ENCODE results near the gene TK1. TPM values are rescaled to one million over a fixed set of nuclear protein-coding genes. Genes with fewer than 3 reads are reported as not detected.
"Not testable (repeated sequence)": the region's sequence is repeated elsewhere in the genome, so short reads cannot be mapped to it uniquely, and the experiment has no call there.

TK1 gene
- total RNA-seq, 1 donor from 2014 or later, result 16.2 TPM

- Mint-ChIP-seq H3K27ac (ENCODE audit: unreplicated experiment) (no peak overlapping the region), H3K36me3 (ENCODE audit: unreplicated experiment) (no peaks in the 10 kb centered on the region), H3K27me3 (ENCODE audit: unreplicated experiment) (no peaks in the 10 kb centered on the region), H3K9me3 (ENCODE audit: unreplicated experiment) (no peaks in the 10 kb centered on the region), H3K4me3 (ENCODE audit: unreplicated experiment) (no peak overlapping the region), H3K4me1 (ENCODE audit: unreplicated experiment) (peaks cover 28% of the 10 kb centered on the region)
- no peak for TF ChIP-seq CTCF (IDR thresholded peaks at IDR 0.05)
- DNase-seq (ENCODE audit: extremely low spot score, unreplicated experiment), result no peak
Measured at GRCh38 chr17:78141437-78142118, 45.3 kb downstream of the TK1 start.

- Mint-ChIP-seq H3K27me3 (ENCODE audit: unreplicated experiment) (no peaks in the 10 kb centered on the region), H3K9me3 (ENCODE audit: unreplicated experiment) (no peaks in the 10 kb centered on the region), H3K36me3 (ENCODE audit: unreplicated experiment) (no peaks in the 10 kb centered on the region), H3K4me1 (ENCODE audit: unreplicated experiment) (peaks cover 18% of the 10 kb centered on the region), H3K4me3 (ENCODE audit: unreplicated experiment) (no peak overlapping the region), H3K27ac (ENCODE audit: unreplicated experiment) (no peak overlapping the region)
- no peak for DNase-seq (ENCODE audit: extremely low spot score, unreplicated experiment)
- TF ChIP-seq CTCF (IDR thresholded peaks at IDR 0.05), result no peak
Measured at GRCh38 chr17:78140169-78141051, 46.4 kb downstream of the TK1 start.

- not testable (repeated sequence) for DNase-seq (ENCODE audit: extremely low spot score, unreplicated experiment); H3K9me3 Mint-ChIP-seq (ENCODE audit: unreplicated experiment); H3K27me3 Mint-ChIP-seq (ENCODE audit: unreplicated experiment); H3K36me3 Mint-ChIP-seq (ENCODE audit: unreplicated experiment); H3K27ac Mint-ChIP-seq (ENCODE audit: unreplicated experiment); H3K4me3 Mint-ChIP-seq (ENCODE audit: unreplicated experiment)
- peaks cover 12% of the 10 kb centered on the region for H3K4me1 Mint-ChIP-seq (ENCODE audit: unreplicated experiment)
Measured at GRCh38 chr17:78139861-78140168, 47.0 kb downstream of the TK1 start.

- H3K27me3 Mint-ChIP-seq (ENCODE audit: unreplicated experiment), result no peaks in the 10 kb centered on the region
- H3K27ac Mint-ChIP-seq (ENCODE audit: unreplicated experiment), result no peak overlapping the region
- H3K36me3 Mint-ChIP-seq (ENCODE audit: unreplicated experiment), result no peaks in the 10 kb centered on the region
- H3K4me1 Mint-ChIP-seq (ENCODE audit: unreplicated experiment), result peaks cover 3% of the 10 kb centered on the region
- TF ChIP-seq CTCF (IDR thresholded peaks at IDR 0.05), result no peak
- H3K9me3 Mint-ChIP-seq (ENCODE audit: unreplicated experiment), result no peaks in the 10 kb centered on the region
- H3K4me3 Mint-ChIP-seq (ENCODE audit: unreplicated experiment), result no peak overlapping the region
- no peak for DNase-seq (ENCODE audit: extremely low spot score, unreplicated experiment)
Measured at GRCh38 chr17:78138204-78139060, 48.4 kb downstream of the TK1 start.

- Mint-ChIP-seq H3K9me3 (ENCODE audit: unreplicated experiment) (no peaks in the 10 kb centered on the region), H3K27me3 (ENCODE audit: unreplicated experiment) (no peaks in the 10 kb centered on the region), H3K4me1 (ENCODE audit: unreplicated experiment) (no peaks in the 10 kb centered on the region), H3K27ac (ENCODE audit: unreplicated experiment) (no peak overlapping the region), H3K4me3 (ENCODE audit: unreplicated experiment) (no peak overlapping the region), H3K36me3 (ENCODE audit: unreplicated experiment) (no peaks in the 10 kb centered on the region)
- no peak for DNase-seq (ENCODE audit: extremely low spot score, unreplicated experiment)
- peak; percentile 48 for TF ChIP-seq CTCF (IDR thresholded peaks at IDR 0.05)
Measured at GRCh38 chr17:78137392-78138203, 49.3 kb downstream of the TK1 start.
